Measurements from ENCODE around the gene ADAMTSL1.

GRCh38 chr9:18485714-18486113 is 11.8 kb downstream of the ADAMTSL1 start:
- TF ChIP-seq CTCF (IDR thresholded peaks at IDR 0.05; ENCODE audit: insufficient read depth, low read depth, low read length) (no peak), EZH2 (IDR thresholded peaks at IDR 0.05; ENCODE audit: insufficient read depth, low read length) (no peak)

All from astrocyte (in vitro differentiated cells and primary cell).